ENCODE results near the gene ATP8A2.
A peak's percentile ranks its signal among the peaks of the same experiment; 100 is the strongest.
"Not testable (repeated sequence)": the region's sequence is repeated elsewhere in the genome, so short reads cannot be mapped to it uniquely, and the experiment has no call there.

Gene ATP8A2

GRCh38 chr13:25538276-25538675 lies 166.5 kb downstream of the ATP8A2 start:
- DNase-seq, result no peak

DNA sequence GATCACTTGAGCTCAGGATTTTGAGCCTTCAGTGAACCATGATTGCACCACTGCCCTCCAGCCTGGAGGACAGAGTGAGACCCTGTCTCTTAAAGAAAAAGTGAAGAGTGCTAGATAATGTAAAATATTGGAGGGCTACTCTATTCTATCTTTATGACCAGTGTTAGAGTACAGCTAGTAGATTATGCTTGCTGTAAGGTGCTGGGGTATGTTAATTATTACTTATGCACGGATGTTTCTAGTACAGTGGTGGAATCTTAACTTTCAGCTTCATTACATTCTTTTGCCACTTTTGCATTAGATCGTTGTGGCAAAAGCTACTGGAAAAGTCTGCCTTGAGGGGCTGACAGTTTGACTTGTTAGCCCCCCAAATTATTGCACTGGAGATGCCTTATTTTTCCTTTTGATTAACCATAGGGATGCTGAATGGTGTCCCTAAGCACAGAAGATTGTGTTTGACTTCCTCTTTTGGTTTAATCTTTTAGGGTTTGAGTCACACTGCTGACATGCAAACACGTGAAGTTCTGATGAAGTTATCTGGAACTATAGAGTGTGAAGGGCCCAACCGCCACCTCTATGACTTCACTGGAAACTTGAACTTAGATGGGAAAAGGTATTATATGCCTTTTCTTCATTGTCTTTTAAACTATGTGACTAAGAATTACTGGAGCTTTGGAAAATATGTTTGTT lies 169.8 kb downstream of the ATP8A2 start:
- DNase-seq, result no peak

GRCh38 chr13:25548991-25549390 lies 177.2 kb downstream of the ATP8A2 start:
- DNase-seq, result not testable (repeated sequence)

GRCh38 chr13:25561812-25562211 lies 190.0 kb downstream of the ATP8A2 start:
- DNase-seq, result no peak

DNA sequence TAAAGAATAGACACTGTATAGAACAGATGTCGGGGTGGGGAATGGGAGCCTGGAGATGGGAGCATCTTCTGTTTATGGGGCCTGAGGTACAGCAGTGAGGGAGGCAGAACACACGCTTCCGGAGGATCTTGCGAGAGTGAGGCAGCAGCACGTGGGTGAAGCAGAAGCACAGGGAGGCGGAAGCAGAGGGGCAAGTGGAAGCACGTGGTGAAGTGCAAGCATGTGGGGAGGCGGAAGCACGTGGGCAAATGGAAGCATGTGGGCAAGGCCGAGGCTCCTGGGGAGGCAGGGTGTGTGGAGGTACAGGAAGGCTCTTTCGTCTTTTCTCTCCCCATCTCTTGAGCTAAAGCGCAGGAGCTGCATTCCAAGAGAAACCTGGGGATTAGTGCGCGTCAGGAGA lies 198.4 kb downstream of the ATP8A2 start:
- DNase-seq, result peak in 2 of 56 donors; percentile 1 to 9

GRCh38 chr13:25571237-25571636 lies 199.5 kb downstream of the ATP8A2 start:
- DNase-seq, result no peak

- DNase-seq, result not testable (repeated sequence)
Measured at GRCh38 chr13:25572171-25572570, 200.4 kb downstream of the ATP8A2 start.

- peak in 55 of 56 donors; percentile 2 to 95 (median 67) for DNase-seq
Measured at GRCh38 chr13:25574437-25575411, 202.9 kb downstream of the ATP8A2 start.

DNA sequence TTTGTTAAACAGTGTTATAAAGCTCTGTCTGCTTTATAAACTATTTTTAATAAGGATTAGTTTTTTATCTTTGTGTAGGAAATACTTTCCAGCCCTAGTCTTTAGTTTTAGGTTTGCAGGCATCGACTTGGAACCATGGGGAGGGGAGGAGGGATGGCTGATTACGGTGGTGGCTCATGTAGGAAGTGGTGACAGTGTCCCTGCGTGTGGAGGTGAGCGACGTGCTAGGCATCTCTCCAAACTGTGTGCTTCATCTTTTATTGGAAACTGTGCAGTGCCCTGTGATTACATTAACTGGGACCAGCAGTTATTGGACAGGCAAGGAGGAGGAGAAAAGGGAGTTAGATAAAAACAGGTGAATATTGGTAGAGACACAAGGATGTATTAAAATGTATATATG lies 203.8 kb downstream of the ATP8A2 start:
- DNase-seq, result no peak

DNA sequence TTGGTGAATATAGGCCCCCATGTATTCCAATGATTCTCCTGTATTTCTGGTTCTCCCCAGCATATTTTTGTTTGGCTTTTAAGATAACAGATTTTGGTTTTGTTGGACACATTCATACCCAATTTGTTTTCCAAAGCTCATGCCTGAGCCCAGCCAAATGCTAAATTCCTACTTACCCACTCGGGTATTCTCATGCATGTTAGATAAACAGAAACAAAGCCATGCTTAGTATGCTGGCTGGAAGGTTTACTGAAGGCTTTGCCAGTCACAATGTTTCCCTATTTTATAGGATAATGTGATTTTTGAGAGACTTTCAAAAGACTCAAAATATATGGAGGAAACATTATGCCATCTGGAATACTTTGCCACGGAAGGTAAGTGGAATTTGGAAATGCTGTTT lies 206.8 kb downstream of the ATP8A2 start:
- no peak for DNase-seq

DNA sequence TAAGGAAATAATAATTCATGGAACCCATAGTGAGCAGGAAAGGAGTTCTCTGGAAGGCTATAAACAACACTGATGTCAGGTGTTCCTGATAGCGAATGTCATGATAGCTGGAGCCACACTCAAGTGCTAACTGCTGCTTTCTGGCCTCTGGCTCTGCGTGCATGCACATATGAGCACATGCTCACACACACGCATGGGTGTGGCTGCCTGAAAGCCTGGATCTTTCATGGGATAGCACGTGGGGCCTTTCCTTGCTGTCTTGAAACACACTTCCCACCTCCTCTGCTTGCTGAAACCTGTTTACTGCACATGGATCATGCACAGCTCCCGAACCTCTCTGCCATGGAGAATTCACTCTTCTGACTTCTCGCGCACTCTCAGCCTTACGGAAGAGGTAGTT lies 207.4 kb downstream of the ATP8A2 start:
- no peak for DNase-seq

- DNase-seq, result no peak
Measured at GRCh38 chr13:25581351-25581750, 209.6 kb downstream of the ATP8A2 start.

- no peak for DNase-seq
Measured at GRCh38 chr13:25584087-25584486, 212.3 kb downstream of the ATP8A2 start.

DNA sequence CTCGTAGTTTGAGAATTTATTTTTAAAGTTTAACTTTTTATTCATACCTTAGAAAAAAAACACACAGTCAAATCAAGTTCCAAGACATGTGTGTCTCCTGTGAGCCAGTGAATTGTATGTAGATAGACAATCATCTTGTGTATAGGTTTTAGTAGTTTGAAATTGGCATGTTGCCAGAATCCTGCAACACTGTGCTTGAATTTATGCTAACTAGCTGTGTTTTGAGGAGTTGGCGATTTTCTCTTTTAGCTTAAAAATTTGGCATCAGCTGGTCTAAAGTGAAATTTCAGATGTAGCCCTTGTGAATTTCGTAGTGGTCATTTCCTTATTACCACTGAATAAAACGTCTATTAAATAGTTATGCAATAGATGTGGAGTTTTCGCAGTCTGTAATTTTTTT lies 213.2 kb downstream of the ATP8A2 start:
- DNase-seq, result no peak

DNA sequence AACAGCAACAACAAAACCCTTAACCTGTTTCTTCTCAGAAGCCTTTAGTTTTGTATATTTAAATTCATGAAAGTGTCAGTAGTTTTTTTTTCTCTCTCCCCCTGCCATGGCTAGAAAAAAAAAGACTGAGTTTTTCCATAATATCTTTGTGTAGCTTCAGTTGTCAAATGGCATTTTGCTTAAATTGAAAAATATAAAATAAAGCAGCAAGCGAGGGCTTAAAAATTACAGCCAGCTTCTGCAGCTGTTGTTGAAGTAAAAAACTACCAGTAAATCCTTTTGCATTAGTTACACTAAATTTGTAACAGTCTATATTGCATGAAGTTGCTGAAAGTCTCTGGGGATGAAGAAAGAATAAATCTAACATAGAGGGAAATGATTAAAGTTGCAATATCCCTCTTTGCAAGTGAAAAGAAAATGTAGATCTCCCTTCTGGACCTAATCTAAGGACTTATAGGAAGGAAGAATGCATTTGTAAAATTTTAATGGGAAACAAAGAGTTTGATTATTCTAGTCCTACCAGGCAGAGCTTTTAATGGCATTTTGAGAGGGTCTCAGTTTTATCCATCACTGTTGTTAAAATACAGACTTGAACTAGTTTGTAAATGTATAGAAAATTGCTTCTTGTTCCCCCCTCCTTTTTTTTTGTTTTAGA lies 215.7 kb downstream of the ATP8A2 start:
- DNase-seq, result no peak

DNA sequence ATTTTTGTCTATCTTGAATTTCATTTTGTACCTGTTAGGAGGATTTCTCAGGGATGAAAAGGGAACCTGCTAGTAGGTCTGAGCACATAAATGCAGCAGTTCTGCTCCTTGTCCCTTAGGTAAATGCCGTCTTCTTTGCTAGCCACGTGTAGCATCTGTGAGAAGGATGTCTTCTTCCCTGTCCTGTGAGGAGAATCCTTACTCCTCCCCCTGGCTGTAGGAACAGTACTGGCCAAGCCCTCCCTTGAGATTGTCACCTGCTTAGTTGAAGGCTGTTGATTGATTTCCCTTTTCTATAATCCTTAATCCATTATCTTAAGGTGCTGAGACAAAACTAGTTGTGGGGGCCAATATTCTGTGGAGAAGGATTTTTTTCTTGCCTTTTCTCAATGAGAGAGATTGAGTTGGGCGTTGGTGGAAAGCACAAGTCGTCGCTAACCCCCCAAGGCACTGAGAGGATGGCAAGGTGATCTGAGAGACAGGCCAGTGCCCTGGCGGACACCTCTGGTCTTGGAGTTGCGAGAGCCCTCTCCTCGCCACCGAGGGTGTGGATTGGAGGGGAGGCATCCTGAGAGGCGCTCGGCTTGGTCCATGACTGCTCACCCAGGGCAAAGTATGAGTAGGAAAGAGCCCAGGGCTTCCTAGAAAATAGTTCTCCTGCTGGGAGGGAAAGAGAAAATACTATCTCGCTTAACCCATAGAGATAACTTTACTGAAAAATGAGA lies 216.7 kb downstream of the ATP8A2 start:
- DNase-seq, result no peak

- no peak for DNase-seq
Measured at GRCh38 chr13:25598421-25598820, 226.6 kb downstream of the ATP8A2 start.

GRCh38 chr13:25602176-25602575 lies 230.4 kb downstream of the ATP8A2 start:
- DNase-seq, result no peak

- DNase-seq, result no peak
Measured at GRCh38 chr13:25604106-25604505, 232.3 kb downstream of the ATP8A2 start.

DNA sequence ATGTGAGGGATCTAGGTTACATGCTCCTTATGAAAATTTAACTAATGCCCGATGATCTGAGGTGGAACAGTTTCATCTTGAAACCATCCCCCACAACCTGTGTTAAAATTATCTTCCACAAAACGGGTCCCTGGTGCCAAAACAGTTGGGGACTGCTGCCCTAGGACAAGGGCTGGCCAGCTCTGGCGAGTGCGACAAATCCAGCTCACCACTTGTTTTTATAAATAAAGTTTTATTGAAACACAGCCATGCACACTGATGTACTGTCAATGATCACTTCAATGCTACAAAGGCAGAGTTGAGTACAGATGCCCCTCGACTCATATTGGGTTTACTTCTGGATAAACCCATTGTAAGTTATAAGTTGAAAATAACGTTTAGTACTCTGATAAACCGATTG lies 235.3 kb downstream of the ATP8A2 start:
- DNase-seq, result no peak

GRCh38 chr13:25608181-25608580 lies 236.4 kb downstream of the ATP8A2 start:
- DNase-seq, result no peak

Data from amygdala (tissue), 56 donors.